ENCODE data around the gene CPTP. TPM values are rescaled to one million over a fixed set of nuclear protein-coding genes. Genes with fewer than 3 reads are reported as not detected.
A peak's percentile ranks its signal among the peaks of the same experiment; 100 is the strongest.

CPTP gene
- total RNA-seq, 1 donor from 2014 or later, result 17.5 TPM

- Mint-ChIP-seq H3K27ac (peak overlapping the region; percentile 52), H3K4me3 (ENCODE audit: low read depth) (peak overlapping the region; percentile 42), H3K9me3 (ENCODE audit: low read depth) (no peaks in the 10 kb centered on the region), H3K4me1 (ENCODE audit: low read depth) (peaks cover 7% of the 10 kb centered on the region), H3K27me3 (no peaks in the 10 kb centered on the region), H3K36me3 (ENCODE audit: insufficient read depth) (no peaks in the 10 kb centered on the region)
- DNase-seq (ENCODE audit: low spot score, unreplicated experiment), result no peak
- no peak for TF ChIP-seq CTCF (IDR thresholded peaks at IDR 0.05; ENCODE audit: unreplicated experiment)
Observed at GRCh38 chr1:1326075-1326605, 1.5 kb downstream of the CPTP start.

- H3K4me1 Mint-ChIP-seq (ENCODE audit: low read depth), result peaks cover 5% of the 10 kb centered on the region
- TF ChIP-seq CTCF (IDR thresholded peaks at IDR 0.05; ENCODE audit: unreplicated experiment), result no peak
- H3K9me3 Mint-ChIP-seq (ENCODE audit: low read depth), result no peaks in the 10 kb centered on the region
- no peaks in the 10 kb centered on the region for H3K27me3 Mint-ChIP-seq
- no peaks in the 10 kb centered on the region for H3K36me3 Mint-ChIP-seq (ENCODE audit: insufficient read depth)
- no peak for DNase-seq (ENCODE audit: low spot score, unreplicated experiment)
- no peak overlapping the region for H3K27ac Mint-ChIP-seq
- no peak overlapping the region for H3K4me3 Mint-ChIP-seq (ENCODE audit: low read depth)
Observed at GRCh38 chr1:1327291-1327690, 2.7 kb downstream of the CPTP start.

- H3K4me3 Mint-ChIP-seq (ENCODE audit: low read depth), result no peak overlapping the region
Observed at GRCh38 chr1:1328254-1328653, 3.7 kb downstream of the CPTP start.

GRCh38 chr1:1329304-1330210 is 5.0 kb downstream of the CPTP start:
- Mint-ChIP-seq H3K4me1 (ENCODE audit: low read depth) (no peaks in the 10 kb centered on the region), H3K4me3 (ENCODE audit: low read depth) (no peak overlapping the region), H3K27me3 (no peaks in the 10 kb centered on the region), H3K36me3 (ENCODE audit: insufficient read depth) (no peaks in the 10 kb centered on the region), H3K9me3 (ENCODE audit: low read depth) (no peaks in the 10 kb centered on the region), H3K27ac (no peak overlapping the region)
- no peak for DNase-seq (ENCODE audit: low spot score, unreplicated experiment)
- TF ChIP-seq CTCF (IDR thresholded peaks at IDR 0.05; ENCODE audit: unreplicated experiment), result no peak

More at GRCh38 chr1:1328254-1328653, 3.7 kb downstream of the CPTP start:
- TF ChIP-seq CTCF (IDR thresholded peaks at IDR 0.05; ENCODE audit: unreplicated experiment), result no peak
- peaks cover 4% of the 10 kb centered on the region for H3K4me1 Mint-ChIP-seq (ENCODE audit: low read depth)
- no peak overlapping the region for H3K27ac Mint-ChIP-seq
- no peak for DNase-seq (ENCODE audit: low spot score, unreplicated experiment)
- H3K36me3 Mint-ChIP-seq (ENCODE audit: insufficient read depth), result no peaks in the 10 kb centered on the region
- H3K27me3 Mint-ChIP-seq, result no peaks in the 10 kb centered on the region
- H3K9me3 Mint-ChIP-seq (ENCODE audit: low read depth), result no peaks in the 10 kb centered on the region

- Mint-ChIP-seq H3K27ac (no peak overlapping the region), H3K4me1 (ENCODE audit: low read depth) (no peaks in the 10 kb centered on the region), H3K4me3 (ENCODE audit: low read depth) (no peak overlapping the region), H3K36me3 (ENCODE audit: insufficient read depth) (no peaks in the 10 kb centered on the region), H3K9me3 (ENCODE audit: low read depth) (no peaks in the 10 kb centered on the region), H3K27me3 (no peaks in the 10 kb centered on the region)
- no peak for DNase-seq (ENCODE audit: low spot score, unreplicated experiment)
- TF ChIP-seq CTCF (IDR thresholded peaks at IDR 0.05; ENCODE audit: unreplicated experiment), result no peak
Observed at GRCh38 chr1:1330366-1331067, 5.9 kb downstream of the CPTP start.

All from progenitor cell of endocrine pancreas (in vitro differentiated cells).